ENCODE measurements around the gene NCKAP5. TPM values are rescaled to one million over a fixed set of nuclear protein-coding genes. Genes with fewer than 3 reads are reported as not detected.

The NCKAP5 gene
- total and polyA plus RNA-seq, 9 of the 15 experiments (the other 6 are each of a cell fraction or from before 2014, with no cell fraction given): not detected

GRCh38 chr2:132963161-132963560, 605.1 kb downstream of the NCKAP5 start:
- POLR2A ChIA-PET: no interaction called here
- Histone ChIP-seq H3K79me2 (ENCODE audit: control insufficient read depth, insufficient read depth, low read length) (no peaks in the 10 kb centered on the region), H2AFZ (ENCODE audit: low read depth, low read length) (no peak overlapping the region), H3K4me1 (replicated peaks in 1 of 2; ENCODE audit: control insufficient read depth in 2 of 2, insufficient read depth in 2 of 2, low read length in 2 of 2) (no peaks in the 10 kb centered on the region), H3K9ac (ENCODE audit: insufficient read depth in 1 of 2, low read depth in 2 of 2, low read length in 2 of 2) (no peak overlapping the region), H4K20me1 (replicated peaks; ENCODE audit: control insufficient read depth, insufficient read depth, low read length) (no peaks in the 10 kb centered on the region), H3K4me3 (no peak overlapping the region), H3K9me1 (ENCODE audit: control insufficient read depth, insufficient read depth, low read length) (no peaks in the 10 kb centered on the region), H3K9me3 (replicated peaks; ENCODE audit: control insufficient read depth, insufficient read depth, low read depth, low read length) (no peaks in the 10 kb centered on the region), H3K27ac (ENCODE audit: extremely low read depth, low read depth, low read length) (no peak overlapping the region), H3K4me2 (ENCODE audit: insufficient read depth, low read length) (no peak overlapping the region), H3K27me3 (ENCODE audit: control insufficient read depth in 2 of 2, insufficient read depth in 2 of 2, low read length in 2 of 2) (no peaks in the 10 kb centered on the region), H3K36me3 (ENCODE audit: control insufficient read depth, insufficient read depth, low read length) (no peaks in the 10 kb centered on the region)
- TF ChIP-seq ZNF232 (CRISPR knock-in tag; IDR thresholded peaks at IDR 0.05): no peak
- TF ChIP-seq YY1 (IDR thresholded peaks at IDR 0.05; ENCODE audit: borderline replicate concordance in 1 of 3, control insufficient read depth in 1 of 3, extremely low read depth in 1 of 3, insufficient read depth in 3 of 3, insufficient read length in 1 of 3, insufficient replicate concordance in 2 of 3, low read depth in 1 of 3, low read length in 2 of 3): no peak
- no peak for TF ChIP-seq BRCA1 (IDR thresholded peaks at IDR 0.05)
- TF ChIP-seq BRCA1 (CRISPR knock-in tag; IDR thresholded peaks at IDR 0.05): no peak
- no peak for TF ChIP-seq ZNF444 (CRISPR knock-in tag; IDR thresholded peaks at IDR 0.05)
- no peak for TF ChIP-seq SMARCA4 (IDR thresholded peaks at IDR 0.05)
- no peak for TF ChIP-seq EGR1 (conservative IDR thresholded peaks at IDR 0.05)
- FAIRE-seq (no peak), ATAC-seq (no peak), DNase-seq (ENCODE audit: extremely low read depth in 1 of 4, low spot score in 3 of 4) (no peak)
- intact Hi-C loops (cut with micrococcal nuclease) (no loop called here), in situ Hi-C loops (cut with MboI) (no loop called here)
- CTCF ChIA-PET (ENCODE audit: low intra/inter-chr PET ratio): no interaction called here
- 0% methylated on average over 2 of the region's 2 CpGs for WGBS (ENCODE audit: insufficient coverage, low coverage, missing lambda C conversion rate)
- no TSS peak for BruUV-seq (replicated peaks)

- ATAC-seq (no peak), FAIRE-seq (no peak), DNase-seq (ENCODE audit: extremely low read depth in 1 of 4, low spot score in 3 of 4) (no peak)
- intact Hi-C loops (cut with micrococcal nuclease): no loop called here
- ChIA-PET CTCF (ENCODE audit: low intra/inter-chr PET ratio) (no interaction called here), POLR2A (no interaction called here)
- Histone ChIP-seq H3K36me3 (ENCODE audit: control insufficient read depth, insufficient read depth, low read length) (no peaks in the 10 kb centered on the region), H3K9me1 (ENCODE audit: control insufficient read depth, insufficient read depth, low read length) (no peaks in the 10 kb centered on the region), H3K4me3 (no peak overlapping the region), H3K9ac (ENCODE audit: insufficient read depth in 1 of 2, low read depth in 2 of 2, low read length in 2 of 2) (no peak overlapping the region), H3K9me3 (replicated peaks; ENCODE audit: control insufficient read depth, insufficient read depth, low read depth, low read length) (no peaks in the 10 kb centered on the region), H3K27me3 (ENCODE audit: control insufficient read depth in 2 of 2, insufficient read depth in 2 of 2, low read length in 2 of 2) (no peaks in the 10 kb centered on the region), H3K4me1 (replicated peaks in 1 of 2; ENCODE audit: control insufficient read depth in 2 of 2, insufficient read depth in 2 of 2, low read length in 2 of 2) (no peaks in the 10 kb centered on the region), H4K20me1 (replicated peaks; ENCODE audit: control insufficient read depth, insufficient read depth, low read length) (no peaks in the 10 kb centered on the region), H3K79me2 (ENCODE audit: control insufficient read depth, insufficient read depth, low read length) (no peaks in the 10 kb centered on the region), H2AFZ (ENCODE audit: low read depth, low read length) (no peak overlapping the region), H3K27ac (ENCODE audit: extremely low read depth, low read depth, low read length) (no peak overlapping the region), H3K4me2 (ENCODE audit: insufficient read depth, low read length) (no peak overlapping the region)
- in situ Hi-C loops (cut with MboI): no loop called here
- 0% methylated on average over 2 of the region's 2 CpGs for WGBS (ENCODE audit: insufficient coverage, low coverage, missing lambda C conversion rate)
- no TSS peak for BruUV-seq (replicated peaks)
- TF ChIP-seq FOXJ2 (tag; IDR thresholded peaks at IDR 0.05) (no peak), SLC30A9 (CRISPR knock-in tag; IDR thresholded peaks at IDR 0.05) (no peak), PURB (CRISPR knock-in tag; IDR thresholded peaks at IDR 0.05; ENCODE audit: low read depth) (no peak), SRSF3 (IDR thresholded peaks at IDR 0.05; ENCODE audit: insufficient read depth, low read length) (no peak), ZC3H11A (IDR thresholded peaks at IDR 0.05; ENCODE audit: low read depth, low read length) (no peak)
- TF ChIP-seq, protein P1, sequence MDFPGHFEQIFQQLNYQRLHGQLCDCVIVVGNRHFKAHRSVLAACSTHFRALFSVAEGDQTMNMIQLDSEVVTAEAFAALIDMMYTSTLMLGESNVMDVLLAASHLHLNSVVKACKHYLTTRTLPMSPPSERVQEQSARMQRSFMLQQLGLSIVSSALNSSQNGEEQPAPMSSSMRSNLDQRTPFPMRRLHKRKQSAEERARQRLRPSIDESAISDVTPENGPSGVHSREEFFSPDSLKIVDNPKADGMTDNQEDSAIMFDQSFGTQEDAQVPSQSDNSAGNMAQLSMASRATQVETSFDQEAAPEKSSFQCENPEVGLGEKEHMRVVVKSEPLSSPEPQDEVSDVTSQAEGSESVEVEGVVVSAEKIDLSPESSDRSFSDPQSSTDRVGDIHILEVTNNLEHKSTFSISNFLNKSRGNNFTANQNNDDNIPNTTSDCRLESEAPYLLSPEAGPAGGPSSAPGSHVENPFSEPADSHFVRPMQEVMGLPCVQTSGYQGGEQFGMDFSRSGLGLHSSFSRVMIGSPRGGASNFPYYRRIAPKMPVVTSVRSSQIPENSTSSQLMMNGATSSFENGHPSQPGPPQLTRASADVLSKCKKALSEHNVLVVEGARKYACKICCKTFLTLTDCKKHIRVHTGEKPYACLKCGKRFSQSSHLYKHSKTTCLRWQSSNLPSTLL (IDR thresholded peaks at IDR 0.05): no peak
These were observed 609.4 kb downstream of the NCKAP5 start for GRCh38 chr2:132958887-132959286.

Measured in K562 (cell line).